GM18873 (cell line): ENCODE measurements around the gene GPR146.

ENCODE experiments used
- ATAC-seq: cut with Tn5 transposase; IDR thresholded peaks from one replicate; pipeline ENCODE4 v1.9.1; 2021; ENCODE audit warnings: mild to moderate bottlenecking, moderate library complexity, moderate number of reproducible peaks; ENCODE audit not compliant: unreplicated experiment, low FRiP score

The GPR146 gene

GRCh38 chr7:1041551-1042491 is 2.5 kb upstream of the GPR146 start:
- ATAC-seq, result no peak

GRCh38 chr7:1042492-1042833 is 1.9 kb upstream of the GPR146 start:
- no peak for ATAC-seq

DNA sequence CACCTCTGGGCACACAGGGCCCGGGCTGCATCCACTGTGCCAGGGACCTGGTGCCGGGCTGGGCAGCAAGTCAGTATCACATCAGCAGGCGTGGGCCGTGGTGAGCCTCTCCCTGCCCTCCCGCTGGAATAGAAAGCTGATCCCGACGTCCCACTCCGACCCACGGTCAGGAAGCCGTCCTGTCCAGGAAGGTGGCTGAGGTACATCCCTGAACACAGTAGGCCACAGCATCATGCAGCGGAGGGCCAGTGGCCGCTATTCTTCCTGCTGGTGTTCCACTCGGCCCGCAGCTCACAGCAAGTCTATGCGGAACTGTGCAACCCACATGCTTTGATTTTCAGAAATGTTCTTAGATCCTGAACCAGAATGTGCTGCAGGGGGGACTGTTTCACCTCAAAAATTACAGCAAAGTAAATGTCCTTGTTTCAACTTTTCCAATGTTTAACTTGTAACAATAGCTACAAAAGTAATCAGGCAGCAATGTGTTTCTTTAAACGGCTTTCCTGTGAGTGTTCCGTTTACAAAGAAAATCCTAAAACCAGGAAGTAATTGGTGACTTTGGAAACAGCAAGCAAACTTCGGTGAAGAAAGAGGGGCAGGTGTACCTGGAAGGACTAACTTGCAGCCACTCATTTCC is 676 bp upstream of the GPR146 start:
- ATAC-seq, result no peak

DNA sequence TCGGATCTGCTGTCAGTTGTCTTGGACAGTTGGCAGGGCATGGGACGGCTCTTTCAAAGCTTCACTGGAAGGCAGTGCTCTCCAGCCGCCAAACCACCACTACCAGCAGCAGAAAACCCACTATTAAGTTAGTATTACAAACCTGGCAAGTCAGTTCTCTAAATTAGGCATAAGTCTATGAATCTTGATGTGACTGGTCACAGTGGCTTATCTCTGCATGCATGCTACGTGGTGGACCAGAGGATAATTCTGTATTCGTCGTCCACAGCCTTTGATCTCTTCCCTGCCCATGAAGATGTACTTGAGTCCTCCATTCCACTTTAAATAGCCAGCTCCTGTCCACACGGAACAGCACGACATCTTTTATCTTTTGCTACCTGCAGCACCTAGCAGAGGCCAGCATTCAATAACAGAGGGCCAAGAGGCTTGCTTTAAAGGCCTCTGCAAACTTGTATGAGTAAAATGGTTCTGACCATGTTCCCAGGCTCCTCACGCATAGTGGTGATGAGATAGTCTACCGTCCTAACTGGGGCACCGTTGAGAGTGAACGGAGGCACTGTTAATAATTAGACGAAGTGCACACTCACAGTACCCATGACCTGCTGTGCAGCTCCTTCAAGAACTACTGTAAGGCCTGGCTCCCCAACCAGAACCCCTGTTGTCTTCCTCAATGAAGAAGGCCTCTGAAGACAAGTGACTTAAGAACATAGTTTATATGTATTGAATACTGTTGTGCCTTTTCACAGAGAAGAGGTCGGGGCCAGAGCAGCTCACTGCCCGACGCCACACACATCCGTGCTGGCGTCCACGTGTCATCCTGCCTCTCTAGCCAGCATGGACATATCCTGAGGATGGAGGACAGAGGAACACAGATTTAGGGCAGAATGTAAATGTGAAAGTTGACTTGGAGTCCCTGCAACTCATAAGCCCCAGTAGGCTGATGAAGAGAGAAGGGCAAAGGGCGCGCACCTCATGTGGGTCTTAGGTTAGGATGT is 1.0 kb downstream of the GPR146 start:
- ATAC-seq, result no peak

GRCh38 chr7:1046722-1047679 is 2.7 kb downstream of the GPR146 start:
- ATAC-seq, result no peak

DNA sequence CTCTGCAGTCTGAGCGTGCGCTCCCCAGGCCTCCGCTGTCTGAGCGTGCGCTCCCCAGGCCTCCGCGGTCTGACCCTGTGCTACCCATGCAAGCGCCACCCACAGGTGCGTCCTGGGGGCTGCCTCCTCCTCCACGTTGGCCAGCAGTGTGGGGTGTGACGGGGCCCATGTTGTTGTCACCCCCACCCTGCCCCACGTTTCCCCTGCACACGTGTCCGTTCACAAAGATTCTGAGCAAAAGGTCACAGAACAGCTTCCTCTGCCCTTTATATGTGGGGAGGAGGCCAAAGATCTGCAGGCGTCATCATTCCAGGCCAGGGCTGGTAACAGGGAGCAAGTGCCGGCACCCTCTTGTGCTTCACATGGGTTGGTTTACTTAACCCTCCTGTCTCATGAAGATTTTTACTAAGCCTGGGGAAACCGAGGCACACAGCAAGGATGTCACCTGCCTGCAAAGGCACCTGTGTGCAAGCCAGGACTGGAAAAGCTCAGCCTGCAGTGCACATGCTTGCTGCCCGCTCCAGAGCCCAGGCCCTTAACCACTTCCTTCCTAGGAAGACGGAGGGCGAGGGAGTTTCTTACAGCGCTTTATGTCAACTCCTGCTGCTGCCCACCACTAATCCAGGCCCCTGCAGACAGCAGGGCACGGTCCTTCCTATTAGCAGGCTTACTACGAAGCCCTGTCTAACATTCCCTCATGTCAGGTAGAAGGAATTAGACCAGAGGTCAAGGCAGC is 4.8 kb downstream of the GPR146 start:
- no peak for ATAC-seq

DNA sequence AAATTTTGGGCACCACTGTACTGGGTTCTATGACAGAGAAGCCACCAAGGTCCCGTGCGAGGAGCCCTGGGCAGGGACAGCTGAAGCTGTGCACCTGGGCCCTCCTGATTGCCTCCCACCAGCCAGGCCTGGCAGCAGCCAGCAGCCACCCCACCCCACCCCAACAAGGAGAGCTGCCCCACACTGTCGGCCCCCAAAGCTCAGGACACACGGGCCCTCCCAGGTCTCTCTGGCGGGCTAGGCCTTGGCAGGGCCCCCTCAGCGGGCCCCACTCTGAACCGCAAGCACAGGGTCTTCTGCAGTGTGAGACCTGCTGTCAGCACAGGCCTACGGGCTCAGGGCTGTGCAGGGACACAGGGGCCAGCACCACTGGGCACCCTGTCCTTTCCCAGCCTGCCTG is 5.5 kb downstream of the GPR146 start:
- ATAC-seq, result no peak

DNA sequence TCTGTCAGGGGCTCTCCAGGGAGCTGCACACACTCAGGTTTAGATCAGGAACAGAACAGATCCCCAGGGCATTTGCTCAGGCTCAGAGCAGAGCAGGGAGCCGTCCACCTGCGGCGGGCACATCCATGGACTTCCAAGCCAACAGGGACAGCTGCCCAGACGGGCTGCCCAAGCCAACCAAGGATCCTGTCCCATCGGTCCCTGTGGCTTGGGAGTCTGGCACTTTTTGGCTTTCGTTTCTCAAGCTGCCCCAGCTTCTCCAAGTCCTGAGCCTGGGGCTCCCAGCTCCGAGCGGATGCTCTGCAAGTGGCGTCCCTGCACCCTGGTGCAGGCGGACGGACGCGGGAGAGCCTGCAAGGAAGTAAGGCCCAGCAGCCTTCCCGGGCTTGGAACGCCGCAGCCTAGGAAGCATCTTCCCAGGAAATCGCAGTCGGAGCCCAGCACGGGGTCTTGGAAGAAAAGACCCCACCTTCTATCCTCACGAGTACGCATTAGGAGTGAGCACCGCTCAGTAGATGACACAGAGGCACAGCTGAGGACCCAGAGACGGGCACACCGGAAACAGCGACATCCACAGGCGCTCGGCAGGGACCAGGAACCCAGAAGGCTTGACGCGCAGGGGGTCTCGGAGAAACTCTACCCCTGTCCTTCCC is 6.0 kb downstream of the GPR146 start:
- ATAC-seq, result no peak

GRCh38 chr7:1050956-1051690 is 6.8 kb downstream of the GPR146 start:
- no peak for ATAC-seq

DNA sequence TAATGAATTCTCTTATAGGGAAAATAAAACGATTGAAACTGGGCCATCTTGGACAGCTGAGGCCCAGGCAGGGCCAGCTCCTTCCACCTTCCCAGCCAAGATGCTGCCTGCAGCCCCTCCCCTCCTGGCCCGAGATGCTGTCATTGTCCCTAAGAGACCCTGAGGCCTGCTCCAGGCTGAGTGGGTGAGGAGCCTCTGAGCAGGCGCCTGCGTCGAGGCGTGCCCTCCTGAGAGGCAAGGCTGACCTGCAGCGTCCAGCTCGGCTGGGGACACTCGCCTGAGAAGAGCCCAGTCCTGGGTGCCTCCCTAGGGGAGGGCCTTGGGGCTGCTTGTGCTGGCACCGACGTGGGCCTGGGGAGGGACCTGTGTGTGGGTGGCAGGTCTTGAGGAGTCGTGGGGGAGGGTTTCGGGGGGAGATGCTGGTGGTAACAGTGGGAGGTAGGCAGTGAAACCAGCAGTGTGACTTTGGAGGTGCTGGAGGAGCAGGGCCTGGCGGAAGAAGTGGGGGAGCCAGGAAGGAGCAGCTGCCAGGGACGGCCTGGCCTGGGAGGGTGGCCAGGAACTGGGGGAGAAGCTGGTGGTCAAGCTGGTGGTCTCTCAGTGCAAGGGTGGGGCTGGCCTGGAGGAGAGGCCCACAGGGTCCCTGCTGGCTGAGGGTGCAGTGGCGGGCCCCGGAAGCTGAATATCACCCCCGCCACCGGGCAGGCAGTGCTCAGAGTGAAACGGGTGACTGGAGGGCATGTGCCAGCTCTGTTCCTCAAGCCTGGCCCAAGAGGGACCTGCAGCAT is 7.9 kb downstream of the GPR146 start:
- no peak for ATAC-seq

GRCh38 chr7:1053002-1053411 is 8.7 kb downstream of the GPR146 start:
- ATAC-seq, result no peak

- no peak for ATAC-seq
Observed at GRCh38 chr7:1053816-1054370, 9.5 kb downstream of the GPR146 start.

GRCh38 chr7:1054438-1054837 is 10.1 kb downstream of the GPR146 start:
- ATAC-seq, result no peak

GRCh38 chr7:1054861-1055450 is 10.6 kb downstream of the GPR146 start:
- ATAC-seq, result no peak

DNA sequence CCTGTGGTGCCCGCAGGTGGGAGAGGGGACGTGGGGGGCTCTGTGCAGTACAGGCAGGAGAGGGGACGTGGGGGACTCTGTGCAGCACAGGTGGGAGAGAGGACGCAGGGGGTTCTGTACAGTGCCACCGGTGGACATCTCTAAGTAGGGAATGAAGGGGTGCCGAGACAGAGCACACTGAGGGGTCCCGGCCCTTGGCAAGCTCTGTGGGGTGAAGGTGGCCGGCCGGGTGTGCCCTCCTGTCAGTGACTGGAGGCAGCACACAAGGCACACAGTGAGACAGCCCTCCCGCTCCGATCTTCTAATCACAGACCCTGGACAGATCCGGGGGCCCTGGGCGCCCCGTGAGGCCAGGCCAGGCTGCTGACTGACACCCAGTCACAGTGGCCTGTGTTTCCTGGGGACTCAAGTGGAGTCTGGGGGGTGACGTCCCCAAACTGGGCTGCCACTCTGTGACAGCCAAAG is 11.2 kb downstream of the GPR146 start:
- no peak for ATAC-seq
